Panc1 (cell line): ENCODE data around the gene NEAT1. TPM values are rescaled to one million over a fixed set of nuclear protein-coding genes. Genes with fewer than 3 reads are reported as not detected.

ENCODE experiments used
- ATAC-seq: fragments of 200-7000 bp; cut with Tn5 transposase; 2 replicates; pipeline ENCODE4 v1.9.1; 2020; ENCODE audit warnings: mild to moderate bottlenecking, moderate library complexity
- BruUV-seq: library from RNA; stranded (reverse); fragments of 400-500 nt; replicated peaks from 2 replicates; lab custom pipeline; 2021; lab: Mats Ljungman, UMichigan
- CTCF ChIA-PET: fragments of 300-600 bp; sonication (Branson Sonifier 250); formaldehyde crosslinking; loops from one replicate; lab custom pipeline; 2022; ENCODE audit warnings: antibody characterized with exemption; lab: Charles Lee
- POLR2A ChIA-PET: fragments of 300-600 bp; sonication (Branson Sonifier 250); formaldehyde crosslinking; loops from one replicate; lab custom pipeline; 2022; ENCODE audit warnings: antibody characterized with exemption; lab: Charles Lee
- DNase-seq: peaks from one replicate; pipeline ENCODE4 v3.0.0-alpha.2; 2010; ENCODE audit warnings: low read depth, low spot score
- H3K27ac ChIP-seq: 2 replicates; pipeline ENCODE4 v1.5.1; 2011; ENCODE audit warnings: mild to moderate bottlenecking, low read length, inconsistent platforms
- H3K27me3 ChIP-seq: fragments of 200-500 bp; sonication (Bioruptor generic); 2 replicates; pipeline ENCODE4 v1.6.0; 2014; ENCODE audit warnings: low read length, inconsistent platforms; ENCODE audit not compliant: control insufficient read depth, insufficient read depth
- H3K36me3 ChIP-seq: fragments of 200-500 bp; sonication (Bioruptor generic); 2 replicates; pipeline ENCODE4 v1.5.1; 2014; ENCODE audit warnings: inconsistent platforms, mild to moderate bottlenecking, low read length, moderate library complexity; ENCODE audit not compliant: control insufficient read depth, insufficient read depth
- H3K4me1 ChIP-seq: 2 replicates; pipeline ENCODE4 v1.5.1; 2011; ENCODE audit warnings: inconsistent platforms, mild to moderate bottlenecking, low read length, moderate library complexity; ENCODE audit not compliant: control insufficient read depth, insufficient read depth
- H3K4me3 ChIP-seq, 2 experiments: 2 replicates each; pipeline ENCODE4 v1.5.1; 2011 to 2012; ENCODE audit warnings: low read depth in 2 of 2, low read length in 2 of 2, mild to moderate bottlenecking in 2 of 2, inconsistent platforms in 1 of 2, moderate library complexity in 1 of 2
- H3K9me3 ChIP-seq: fragments of 200-500 bp; sonication (Bioruptor generic); 2 replicates; pipeline ENCODE4 v1.5.1; 2014; ENCODE audit warnings: low read depth, mild to moderate bottlenecking, inconsistent platforms, low read length, moderate library complexity; ENCODE audit not compliant: control insufficient read depth, insufficient read depth
- POLR2AphosphoS5 ChIP-seq: IDR thresholded peaks from 2 replicates; pipeline ENCODE4 v1.6.1; 2012; ENCODE audit warnings: mild to moderate bottlenecking, low read depth, low read length, moderate library complexity
- SIN3A ChIP-seq: IDR thresholded peaks from 2 replicates; pipeline ENCODE4 v1.6.1; 2012; ENCODE audit warnings: low read depth, mild to moderate bottlenecking, low read length, moderate library complexity, borderline replicate concordance; ENCODE audit not compliant: insufficient read depth
- TCF7L2 ChIP-seq: IDR thresholded peaks from 2 replicates; pipeline ENCODE4 v1.6.1; 2011; ENCODE audit warnings: mild to moderate bottlenecking, low read depth, low read length, inconsistent platforms
- in situ Hi-C: cut with HindIII; loops from 2 replicates; pipeline ENCODE4 v1.10.0; 2016; ENCODE audit warnings: low sequenced_read_pairs, low pct_unique_long_range_greater_than_20kb
- intact Hi-C: fragments of 100-400 bp; cut with micrococcal nuclease; formaldehyde crosslinking; loops from one replicate; pipeline ENCODE4 v1.10.0; 2022; ENCODE audit not compliant: unreplicated experiment
- total RNA-seq: library from RNA; stranded (reverse); gene quantifications from one replicate; pipeline ENCODE4 v1.2.1, GENCODE V29; 2021; ENCODE audit not compliant: unreplicated experiment
- TF ChIP-seq, protein P1 (sequence below), 2 experiments: IDR thresholded peaks; 2 replicates each; pipeline ENCODE4 v1.6.1; 2011 to 2012; ENCODE audit warnings: low read depth in 2 of 2, control low read depth in 1 of 2, low read length in 1 of 2, mild to moderate bottlenecking in 1 of 2, moderate library complexity in 1 of 2; ENCODE audit not compliant: insufficient read depth in 1 of 2
- TF ChIP-seq, protein P2 (sequence below): fragments of 450-650 bp; IDR thresholded peaks from 2 replicates; pipeline ENCODE4 v1.5.1; 2017; ENCODE audit warnings: mild to moderate bottlenecking

The NEAT1 gene
- total RNA-seq, 1 experiment from 2014 or later, result 731 TPM

GRCh38 chr11:65393513-65394079 is 29.0 kb upstream of the NEAT1 start:
- ATAC-seq (no peak), DNase-seq (no peak)
- TF ChIP-seq POLR2AphosphoS5, result no peak
- no peak for TF ChIP-seq SIN3A
- TF ChIP-seq, protein P1, sequence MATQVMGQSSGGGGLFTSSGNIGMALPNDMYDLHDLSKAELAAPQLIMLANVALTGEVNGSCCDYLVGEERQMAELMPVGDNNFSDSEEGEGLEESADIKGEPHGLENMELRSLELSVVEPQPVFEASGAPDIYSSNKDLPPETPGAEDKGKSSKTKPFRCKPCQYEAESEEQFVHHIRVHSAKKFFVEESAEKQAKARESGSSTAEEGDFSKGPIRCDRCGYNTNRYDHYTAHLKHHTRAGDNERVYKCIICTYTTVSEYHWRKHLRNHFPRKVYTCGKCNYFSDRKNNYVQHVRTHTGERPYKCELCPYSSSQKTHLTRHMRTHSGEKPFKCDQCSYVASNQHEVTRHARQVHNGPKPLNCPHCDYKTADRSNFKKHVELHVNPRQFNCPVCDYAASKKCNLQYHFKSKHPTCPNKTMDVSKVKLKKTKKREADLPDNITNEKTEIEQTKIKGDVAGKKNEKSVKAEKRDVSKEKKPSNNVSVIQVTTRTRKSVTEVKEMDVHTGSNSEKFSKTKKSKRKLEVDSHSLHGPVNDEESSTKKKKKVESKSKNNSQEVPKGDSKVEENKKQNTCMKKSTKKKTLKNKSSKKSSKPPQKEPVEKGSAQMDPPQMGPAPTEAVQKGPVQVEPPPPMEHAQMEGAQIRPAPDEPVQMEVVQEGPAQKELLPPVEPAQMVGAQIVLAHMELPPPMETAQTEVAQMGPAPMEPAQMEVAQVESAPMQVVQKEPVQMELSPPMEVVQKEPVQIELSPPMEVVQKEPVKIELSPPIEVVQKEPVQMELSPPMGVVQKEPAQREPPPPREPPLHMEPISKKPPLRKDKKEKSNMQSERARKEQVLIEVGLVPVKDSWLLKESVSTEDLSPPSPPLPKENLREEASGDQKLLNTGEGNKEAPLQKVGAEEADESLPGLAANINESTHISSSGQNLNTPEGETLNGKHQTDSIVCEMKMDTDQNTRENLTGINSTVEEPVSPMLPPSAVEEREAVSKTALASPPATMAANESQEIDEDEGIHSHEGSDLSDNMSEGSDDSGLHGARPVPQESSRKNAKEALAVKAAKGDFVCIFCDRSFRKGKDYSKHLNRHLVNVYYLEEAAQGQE (IDR thresholded peaks at IDR 0.05; ENCODE audit: insufficient read depth in 1 of 2, low read depth in 2 of 2, low read length in 1 of 2), result no peak
- TF ChIP-seq TCF7L2, result no peak
- TF ChIP-seq, protein P2, sequence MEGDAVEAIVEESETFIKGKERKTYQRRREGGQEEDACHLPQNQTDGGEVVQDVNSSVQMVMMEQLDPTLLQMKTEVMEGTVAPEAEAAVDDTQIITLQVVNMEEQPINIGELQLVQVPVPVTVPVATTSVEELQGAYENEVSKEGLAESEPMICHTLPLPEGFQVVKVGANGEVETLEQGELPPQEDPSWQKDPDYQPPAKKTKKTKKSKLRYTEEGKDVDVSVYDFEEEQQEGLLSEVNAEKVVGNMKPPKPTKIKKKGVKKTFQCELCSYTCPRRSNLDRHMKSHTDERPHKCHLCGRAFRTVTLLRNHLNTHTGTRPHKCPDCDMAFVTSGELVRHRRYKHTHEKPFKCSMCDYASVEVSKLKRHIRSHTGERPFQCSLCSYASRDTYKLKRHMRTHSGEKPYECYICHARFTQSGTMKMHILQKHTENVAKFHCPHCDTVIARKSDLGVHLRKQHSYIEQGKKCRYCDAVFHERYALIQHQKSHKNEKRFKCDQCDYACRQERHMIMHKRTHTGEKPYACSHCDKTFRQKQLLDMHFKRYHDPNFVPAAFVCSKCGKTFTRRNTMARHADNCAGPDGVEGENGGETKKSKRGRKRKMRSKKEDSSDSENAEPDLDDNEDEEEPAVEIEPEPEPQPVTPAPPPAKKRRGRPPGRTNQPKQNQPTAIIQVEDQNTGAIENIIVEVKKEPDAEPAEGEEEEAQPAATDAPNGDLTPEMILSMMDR, result no peak
- in situ Hi-C loops (no loop called here), intact Hi-C loops (no loop called here)
- Histone ChIP-seq H3K27me3 (no peaks in the 10 kb centered on the region), H3K36me3 (no peaks in the 10 kb centered on the region), H3K9me3 (no peaks in the 10 kb centered on the region), H3K4me1 (peaks cover 27% of the 10 kb centered on the region), H3K4me3 (no peak overlapping the region), H3K27ac (no peak overlapping the region)
- BruUV-seq, result no TSS peak
- POLR2A ChIA-PET, result no interaction called here
- CTCF ChIA-PET, result interaction anchor here (0.5 kb wide), 1 partner anchor 125 kb away, joined by 5 read pairs; no protein-coding TSS in a partner anchor

DNA sequence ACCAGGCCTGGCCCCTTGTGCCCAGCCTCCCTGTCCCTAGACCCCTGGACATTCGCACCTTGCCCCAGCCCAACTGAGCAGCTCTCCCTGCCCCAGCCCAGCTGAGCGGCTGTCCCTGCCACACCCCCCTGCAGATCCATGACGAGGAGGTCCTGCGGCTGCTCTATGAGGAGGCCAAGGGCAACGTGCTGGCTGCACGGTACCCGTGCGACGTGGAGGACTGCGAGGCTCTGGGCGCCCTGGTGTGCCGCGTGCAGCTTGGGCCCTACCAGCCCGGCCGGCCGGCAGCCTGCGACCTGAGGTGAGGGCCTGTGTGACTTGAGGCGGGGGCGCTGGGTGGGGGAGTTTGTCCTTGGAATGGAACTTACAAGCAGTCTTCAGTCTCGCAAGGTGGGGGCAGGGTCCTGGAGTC is 28.5 kb upstream of the NEAT1 start:
- POLR2A ChIA-PET, result interaction anchor here (0.6 kb wide), 1 partner anchor 114 kb away, joined by 5 read pairs; no protein-coding TSS in a partner anchor
- in situ Hi-C loops, result no loop called here
- TF ChIP-seq, protein P1 (IDR thresholded peaks at IDR 0.05; ENCODE audit: insufficient read depth in 1 of 2, low read depth in 2 of 2, low read length in 1 of 2), result no peak
- no peak for TF ChIP-seq POLR2AphosphoS5
- no peak for TF ChIP-seq SIN3A
- TF ChIP-seq, protein P2, result no peak
- TF ChIP-seq TCF7L2, result no peak

More for the DNA sequence above, 28.5 kb upstream of the NEAT1 start:
- DNase-seq, result no peak
- H3K36me3 ChIP-seq, result no peaks in the 10 kb centered on the region
- intact Hi-C loops, result no loop called here
- peaks cover 21% of the 10 kb centered on the region for H3K4me1 ChIP-seq
- ATAC-seq, result no peak
- H3K4me3 ChIP-seq, result no peak overlapping the region
- no TSS peak for BruUV-seq
- H3K9me3 ChIP-seq, result no peaks in the 10 kb centered on the region
- CTCF ChIA-PET, result no interaction called here
- no peak overlapping the region for H3K27ac ChIP-seq
- no peaks in the 10 kb centered on the region for H3K27me3 ChIP-seq
